Measurements from ENCODE around the gene TTN. TPM values are rescaled to one million over a fixed set of nuclear protein-coding genes. Genes with fewer than 3 reads are reported as not detected.

The TTN gene
- total RNA-seq, 4 donors from 2014 or later, result 0.19 to 3.1 (median 1.7) TPM

DNA sequence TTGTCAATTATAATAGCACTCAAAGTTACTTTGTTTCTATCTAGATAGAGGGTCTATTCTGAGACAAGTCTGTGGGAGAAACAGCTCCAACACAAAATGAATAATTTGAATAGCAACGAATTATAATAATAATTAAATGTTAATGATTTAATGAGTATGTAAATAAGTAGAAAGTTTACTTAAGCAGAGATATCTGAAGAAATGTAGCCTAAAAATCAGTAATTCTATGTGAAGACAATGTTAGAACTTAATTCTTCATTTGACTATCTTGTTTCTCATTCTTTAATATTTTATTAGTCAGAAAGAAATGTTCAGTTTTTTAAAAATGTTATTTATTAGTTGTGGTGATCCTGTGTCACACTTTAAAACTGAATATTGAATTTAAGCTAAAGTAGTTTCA, 165.7 kb downstream of the TTN start:
- TF ChIP-seq, protein P1, sequence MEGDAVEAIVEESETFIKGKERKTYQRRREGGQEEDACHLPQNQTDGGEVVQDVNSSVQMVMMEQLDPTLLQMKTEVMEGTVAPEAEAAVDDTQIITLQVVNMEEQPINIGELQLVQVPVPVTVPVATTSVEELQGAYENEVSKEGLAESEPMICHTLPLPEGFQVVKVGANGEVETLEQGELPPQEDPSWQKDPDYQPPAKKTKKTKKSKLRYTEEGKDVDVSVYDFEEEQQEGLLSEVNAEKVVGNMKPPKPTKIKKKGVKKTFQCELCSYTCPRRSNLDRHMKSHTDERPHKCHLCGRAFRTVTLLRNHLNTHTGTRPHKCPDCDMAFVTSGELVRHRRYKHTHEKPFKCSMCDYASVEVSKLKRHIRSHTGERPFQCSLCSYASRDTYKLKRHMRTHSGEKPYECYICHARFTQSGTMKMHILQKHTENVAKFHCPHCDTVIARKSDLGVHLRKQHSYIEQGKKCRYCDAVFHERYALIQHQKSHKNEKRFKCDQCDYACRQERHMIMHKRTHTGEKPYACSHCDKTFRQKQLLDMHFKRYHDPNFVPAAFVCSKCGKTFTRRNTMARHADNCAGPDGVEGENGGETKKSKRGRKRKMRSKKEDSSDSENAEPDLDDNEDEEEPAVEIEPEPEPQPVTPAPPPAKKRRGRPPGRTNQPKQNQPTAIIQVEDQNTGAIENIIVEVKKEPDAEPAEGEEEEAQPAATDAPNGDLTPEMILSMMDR (IDR thresholded peaks at IDR 0.05), result no peak
- TF ChIP-seq POLR2A (IDR thresholded peaks at IDR 0.05), result no peak
- intact Hi-C loops (cut with DNase I), result no loop called here
- WGBS, 2 donors, result 18 to 37% methylated on average over 1 of the region's 1 CpG
- Histone ChIP-seq H3K36me3 (no peaks in the 10 kb centered on the region), H3K9me3 (no peaks in the 10 kb centered on the region), H3K27me3 (no peaks in the 10 kb centered on the region), H3K4me1 (no peaks in the 10 kb centered on the region), H3K4me3 (no peak overlapping the region), H3K27ac (no peak overlapping the region)
- no peak for DNase-seq

- intact Hi-C loops (cut with DNase I), result no loop called here
- Histone ChIP-seq H3K27me3 (no peaks in the 10 kb centered on the region), H3K4me3 (no peak overlapping the region), H3K4me1 (no peaks in the 10 kb centered on the region), H3K27ac (no peak overlapping the region), H3K36me3 (no peaks in the 10 kb centered on the region), H3K9me3 (no peaks in the 10 kb centered on the region)
- no peak for DNase-seq
- TF ChIP-seq POLR2A (IDR thresholded peaks at IDR 0.05), result no peak
- TF ChIP-seq, protein P1 (IDR thresholded peaks at IDR 0.05), result no peak
- 86 to 94% methylated on average over 11 of the region's 11 CpGs for WGBS, 2 donors
Measured at GRCh38 chr2:178635897-178636296, 171.3 kb downstream of the TTN start.

DNA sequence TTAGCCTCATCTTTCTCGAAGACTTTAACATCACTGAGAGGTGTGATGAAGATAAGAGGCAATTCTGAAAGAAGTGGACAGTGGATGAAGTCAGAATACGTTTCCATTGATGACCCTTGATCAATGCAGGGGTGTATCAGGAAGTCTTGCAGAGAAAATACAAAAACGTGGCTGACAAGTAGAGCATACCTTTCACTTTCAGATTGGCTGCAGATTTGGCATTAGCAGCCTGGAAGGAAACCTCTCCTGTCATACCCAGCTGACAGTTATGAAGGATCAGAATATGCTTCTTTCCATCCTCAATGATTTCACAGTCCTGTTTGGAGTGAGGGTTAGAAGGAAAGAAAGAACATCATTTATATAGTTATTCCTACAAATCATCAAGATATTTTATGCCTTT, 174.5 kb downstream of the TTN start:
- H3K27me3 ChIP-seq, result no peaks in the 10 kb centered on the region
- 35 to 48% methylated on average over 3 of the region's 3 CpGs for WGBS, 2 donors
- TF ChIP-seq, protein P1 (IDR thresholded peaks at IDR 0.05), result no peak
- no peak for TF ChIP-seq POLR2A (IDR thresholded peaks at IDR 0.05)
- intact Hi-C loops (cut with DNase I), result no loop called here
- no peaks in the 10 kb centered on the region for H3K36me3 ChIP-seq
- H3K4me1 ChIP-seq, result no peaks in the 10 kb centered on the region
- H3K4me3 ChIP-seq, result no peak overlapping the region
- H3K27ac ChIP-seq, result no peak overlapping the region
- no peaks in the 10 kb centered on the region for H3K9me3 ChIP-seq
- DNase-seq, result no peak

GRCh38 chr2:178630581-178630980, 176.6 kb downstream of the TTN start:
- no peaks in the 10 kb centered on the region for H3K9me3 ChIP-seq
- no peaks in the 10 kb centered on the region for H3K4me1 ChIP-seq
- WGBS, 2 donors, result 92 to 93% methylated on average over 5 of the region's 5 CpGs
- no peak for TF ChIP-seq POLR2A (IDR thresholded peaks at IDR 0.05)
- TF ChIP-seq, protein P1 (IDR thresholded peaks at IDR 0.05), result no peak
- no peaks in the 10 kb centered on the region for H3K36me3 ChIP-seq
- no peak overlapping the region for H3K4me3 ChIP-seq
- H3K27me3 ChIP-seq, result no peaks in the 10 kb centered on the region
- DNase-seq, result no peak
- no peak overlapping the region for H3K27ac ChIP-seq
- intact Hi-C loops (cut with DNase I), result no loop called here

GRCh38 chr2:178629463-178629862, 177.8 kb downstream of the TTN start:
- Histone ChIP-seq H3K27ac (no peak overlapping the region), H3K27me3 (no peaks in the 10 kb centered on the region), H3K36me3 (no peaks in the 10 kb centered on the region), H3K4me1 (no peaks in the 10 kb centered on the region), H3K4me3 (no peak overlapping the region), H3K9me3 (no peaks in the 10 kb centered on the region)
- TF ChIP-seq, protein P1 (IDR thresholded peaks at IDR 0.05), result no peak
- no peak for TF ChIP-seq POLR2A (IDR thresholded peaks at IDR 0.05)
- 85 to 88% methylated on average over 11 of the region's 11 CpGs for WGBS, 2 donors
- intact Hi-C loops (cut with DNase I), result no loop called here
- no peak for DNase-seq

All from esophagus squamous epithelium (tissue), 5 donors.